ENCODE measurements around the gene TACC3. TPM values are rescaled to one million over a fixed set of nuclear protein-coding genes. Genes with fewer than 3 reads are reported as not detected.

TACC3 gene
- 1 to 10 TPM; 2.5 to 8.8 (median 5.8) TPM for total RNA-seq

DNA sequence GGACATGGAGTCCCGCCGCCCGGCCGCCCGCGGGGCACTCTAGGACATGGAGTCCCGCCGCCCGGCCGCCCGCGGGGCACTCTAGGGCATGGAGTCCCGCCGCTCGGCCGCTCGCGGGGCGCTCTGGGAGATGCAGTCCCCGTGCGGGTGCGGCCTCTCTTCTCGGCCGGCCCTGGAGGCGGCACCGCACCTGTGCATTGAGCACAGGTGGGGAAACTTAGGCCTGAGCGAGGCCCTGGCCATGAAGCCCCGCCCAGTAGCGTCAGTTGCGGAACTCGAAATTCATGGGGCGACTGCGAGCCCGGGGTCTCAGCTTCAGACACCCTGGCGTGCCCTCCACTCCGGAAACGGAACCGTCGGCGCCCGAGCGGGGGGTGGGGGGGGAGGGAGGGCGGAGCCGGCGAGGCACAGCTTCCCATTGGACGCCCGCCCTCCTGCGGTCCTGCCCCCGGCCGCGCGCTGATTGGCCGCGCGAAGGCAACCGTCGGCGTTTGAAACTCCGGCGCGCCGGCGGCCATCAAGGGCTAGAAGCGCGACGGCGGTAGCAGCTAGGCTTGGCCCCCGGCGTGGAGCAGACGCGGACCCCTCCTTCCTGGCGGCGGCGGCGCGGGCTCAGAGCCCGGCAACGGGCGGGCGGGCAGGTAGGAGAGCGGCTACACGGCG, at the start of gene TACC3, which contains the start of gene TMEM129:
Gene TACC3 (plus strand): TSS at position 519 of the 663 bp plus-strand sequence. CDS start 1,901 bp downstream, outside the sequence.
Gene TMEM129 (minus strand): TSS at position 321 of the 663 bp plus-strand sequence. CDS start 486 bp downstream, outside the sequence.
- peaks cover 20 to 48% (median 36%) of the 10 kb centered on the region in 4 donors for H3K36me3 ChIP-seq
- DNase-seq (ENCODE audit: extremely low spot score) = peak; percentile 99
- 0% methylated on average over 29 of the region's 83 CpGs for WGBS
- no peaks in the 10 kb centered on the region for H3K9me3 ChIP-seq
- TF ChIP-seq EP300 (IDR thresholded peaks at IDR 0.05) (no peak), POLR2AphosphoS5 (IDR thresholded peaks at IDR 0.05) (peak; percentile 74 to 75)
- intact Hi-C loops (cut with DNase I) = loop anchor here (10.0 kb wide), 1 partner anchor 366 kb away; no protein-coding TSS in a partner anchor
- H3K27ac ChIP-seq (replicated peaks in 1 of 4) = peak within 1 kb of the TSS; percentile 92 to 99 (median 96)
- no peaks in the 10 kb centered on the region for H3K27me3 ChIP-seq
- peak within 1 kb of the TSS; percentile 74 to 96 (median 84) for H3K4me3 ChIP-seq
- peaks cover 41 to 66% (median 54%) of the 10 kb centered on the region in 4 donors for H3K4me1 ChIP-seq

DNA sequence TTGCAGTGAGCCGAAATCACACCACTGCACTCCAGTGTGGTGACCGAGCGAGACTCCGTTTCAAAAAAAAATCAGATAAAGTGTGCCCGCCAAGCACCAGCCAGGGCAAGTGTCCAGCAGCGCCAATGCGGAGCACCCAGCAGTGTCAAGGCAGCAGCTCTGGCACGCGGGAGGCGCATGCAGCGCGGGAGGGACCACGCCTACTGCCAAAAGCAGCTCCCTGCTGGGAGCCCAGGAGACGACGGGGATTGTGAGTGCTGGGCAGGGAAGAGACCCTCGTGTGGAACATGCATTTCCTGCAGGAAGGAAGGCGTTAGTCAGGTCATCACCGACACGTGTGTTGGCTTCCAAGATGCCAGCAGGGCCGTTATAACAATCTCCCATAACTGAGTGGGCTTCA, 47.6 kb upstream of the TACC3 start:
- 86% methylated on average over 19 of the region's 20 CpGs for WGBS
- Histone ChIP-seq H3K4me3 (no peak overlapping the region), H3K27ac (replicated peaks in 1 of 4) (no peak overlapping the region), H3K36me3 (no peaks in the 10 kb centered on the region), H3K27me3 (no peaks in the 10 kb centered on the region), H3K4me1 (no peaks in the 10 kb centered on the region), H3K9me3 (no peaks in the 10 kb centered on the region)
- intact Hi-C loops (cut with DNase I) = no loop called here
- DNase-seq (ENCODE audit: extremely low spot score) = no peak
- TF ChIP-seq POLR2AphosphoS5 (IDR thresholded peaks at IDR 0.05) (no peak), EP300 (IDR thresholded peaks at IDR 0.05) (no peak), POLR2A (IDR thresholded peaks at IDR 0.05; ENCODE audit: low read depth) (no peak)
- TF ChIP-seq, protein P1, sequence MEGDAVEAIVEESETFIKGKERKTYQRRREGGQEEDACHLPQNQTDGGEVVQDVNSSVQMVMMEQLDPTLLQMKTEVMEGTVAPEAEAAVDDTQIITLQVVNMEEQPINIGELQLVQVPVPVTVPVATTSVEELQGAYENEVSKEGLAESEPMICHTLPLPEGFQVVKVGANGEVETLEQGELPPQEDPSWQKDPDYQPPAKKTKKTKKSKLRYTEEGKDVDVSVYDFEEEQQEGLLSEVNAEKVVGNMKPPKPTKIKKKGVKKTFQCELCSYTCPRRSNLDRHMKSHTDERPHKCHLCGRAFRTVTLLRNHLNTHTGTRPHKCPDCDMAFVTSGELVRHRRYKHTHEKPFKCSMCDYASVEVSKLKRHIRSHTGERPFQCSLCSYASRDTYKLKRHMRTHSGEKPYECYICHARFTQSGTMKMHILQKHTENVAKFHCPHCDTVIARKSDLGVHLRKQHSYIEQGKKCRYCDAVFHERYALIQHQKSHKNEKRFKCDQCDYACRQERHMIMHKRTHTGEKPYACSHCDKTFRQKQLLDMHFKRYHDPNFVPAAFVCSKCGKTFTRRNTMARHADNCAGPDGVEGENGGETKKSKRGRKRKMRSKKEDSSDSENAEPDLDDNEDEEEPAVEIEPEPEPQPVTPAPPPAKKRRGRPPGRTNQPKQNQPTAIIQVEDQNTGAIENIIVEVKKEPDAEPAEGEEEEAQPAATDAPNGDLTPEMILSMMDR (IDR thresholded peaks at IDR 0.05) = no peak

DNA sequence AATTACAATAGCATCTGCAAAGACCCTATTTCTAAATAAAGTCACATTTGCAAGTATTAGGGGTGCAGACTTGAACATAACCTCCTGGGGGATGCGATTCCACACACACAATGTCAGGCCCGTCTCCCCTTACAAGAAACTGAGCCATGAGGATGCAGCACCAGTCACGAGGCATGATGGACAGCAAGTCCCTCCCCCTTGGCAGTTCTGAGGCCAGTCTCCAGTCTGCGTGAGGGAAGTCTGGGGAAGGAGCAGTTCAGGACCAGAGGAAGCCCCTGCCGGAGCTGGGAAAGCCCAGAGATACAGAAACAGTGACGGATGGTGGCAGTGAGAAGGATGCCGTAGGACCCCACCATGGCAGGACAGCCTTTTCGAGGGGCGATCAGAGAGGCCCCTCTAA, 46.6 kb upstream of the TACC3 start:
- Histone ChIP-seq H3K27me3 (no peaks in the 10 kb centered on the region), H3K36me3 (no peaks in the 10 kb centered on the region), H3K27ac (replicated peaks in 1 of 4) (no peak overlapping the region), H3K4me1 (no peaks in the 10 kb centered on the region), H3K9me3 (no peaks in the 10 kb centered on the region), H3K4me3 (no peak overlapping the region)
- 59% methylated on average over 9 of the region's 9 CpGs for WGBS
- TF ChIP-seq POLR2A (IDR thresholded peaks at IDR 0.05; ENCODE audit: low read depth) (no peak), EP300 (IDR thresholded peaks at IDR 0.05) (no peak), POLR2AphosphoS5 (IDR thresholded peaks at IDR 0.05) (no peak)
- TF ChIP-seq, protein P1 (IDR thresholded peaks at IDR 0.05) = no peak
- intact Hi-C loops (cut with DNase I) = no loop called here
- DNase-seq (ENCODE audit: extremely low spot score) = no peak

DNA sequence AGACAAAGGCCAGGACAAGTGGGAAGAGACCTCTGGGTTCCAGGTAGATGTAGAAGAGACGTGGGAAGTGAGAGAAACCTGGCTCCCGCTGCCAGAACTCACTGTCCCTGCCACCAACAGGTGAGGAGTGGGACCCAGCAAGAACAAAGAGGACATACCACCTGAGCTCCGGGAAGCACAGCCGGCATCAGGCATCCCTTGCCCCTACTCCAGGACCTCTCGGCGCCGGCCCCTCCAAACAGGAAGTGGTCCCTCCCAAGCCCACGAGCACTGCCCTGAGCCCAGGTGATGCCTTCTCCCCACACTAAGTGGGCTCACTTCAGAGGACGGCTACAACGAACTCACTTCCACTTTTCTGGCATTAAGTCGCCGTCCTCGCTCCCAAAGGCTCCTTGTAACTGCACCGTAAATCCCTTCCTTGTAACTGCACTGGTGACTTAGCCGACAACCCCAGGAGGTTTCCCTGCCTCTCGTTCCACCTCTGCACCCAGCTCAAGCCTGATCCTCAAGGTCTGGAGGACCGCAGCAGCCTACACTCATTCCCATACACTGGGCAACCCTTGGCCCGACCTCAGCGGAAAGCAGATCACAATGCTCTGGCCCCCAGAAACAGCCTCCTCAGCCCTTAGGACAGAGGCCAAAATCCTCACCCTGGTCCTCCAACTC, 46.1 kb upstream of the TACC3 start:
- Histone ChIP-seq H3K4me1 (no peaks in the 10 kb centered on the region), H3K36me3 (no peaks in the 10 kb centered on the region), H3K9me3 (no peaks in the 10 kb centered on the region), H3K4me3 (no peak overlapping the region), H3K27me3 (no peaks in the 10 kb centered on the region), H3K27ac (replicated peaks in 1 of 4) (no peak overlapping the region)
- WGBS = 83% methylated on average over 17 of the region's 19 CpGs
- intact Hi-C loops (cut with DNase I) = no loop called here
- DNase-seq (ENCODE audit: extremely low spot score) = no peak
- TF ChIP-seq POLR2AphosphoS5 (IDR thresholded peaks at IDR 0.05) (no peak), POLR2A (IDR thresholded peaks at IDR 0.05; ENCODE audit: low read depth) (no peak), EP300 (IDR thresholded peaks at IDR 0.05) (no peak)
- TF ChIP-seq, protein P1 (IDR thresholded peaks at IDR 0.05) = no peak

DNA sequence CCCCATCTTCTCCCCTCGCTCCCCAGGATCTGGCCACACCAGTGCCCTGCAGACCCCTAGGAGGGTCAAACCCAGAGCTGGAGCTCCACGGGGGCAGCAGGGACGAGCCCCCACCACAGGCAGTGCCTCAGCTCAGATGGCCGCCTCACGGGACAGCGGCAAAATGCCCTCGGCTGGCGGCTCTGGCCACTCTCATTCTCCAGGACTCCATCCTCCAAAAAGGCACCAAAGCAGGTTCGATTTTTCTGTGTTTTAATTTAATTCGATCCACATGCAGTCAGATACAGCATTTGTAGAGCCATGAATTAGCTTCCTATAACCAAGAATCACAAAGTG, 45.6 kb upstream of the TACC3 start:
- no peak overlapping the region for H3K4me3 ChIP-seq
- H3K27ac ChIP-seq (replicated peaks in 1 of 4) = no peak overlapping the region
- H3K4me1 ChIP-seq = no peaks in the 10 kb centered on the region
- no peak for TF ChIP-seq EP300 (IDR thresholded peaks at IDR 0.05)
- no peak for TF ChIP-seq POLR2A (IDR thresholded peaks at IDR 0.05; ENCODE audit: low read depth)
- TF ChIP-seq, protein P1 (IDR thresholded peaks at IDR 0.05) = no peak
- no peak for TF ChIP-seq POLR2AphosphoS5 (IDR thresholded peaks at IDR 0.05)
- no peaks in the 10 kb centered on the region for H3K36me3 ChIP-seq
- intact Hi-C loops (cut with DNase I) = no loop called here
- H3K9me3 ChIP-seq = no peaks in the 10 kb centered on the region
- DNase-seq (ENCODE audit: extremely low spot score) = no peak
- 82% methylated on average over 10 of the region's 10 CpGs for WGBS
- H3K27me3 ChIP-seq = no peaks in the 10 kb centered on the region

All from esophagus muscularis mucosa (tissue), 4 donors.